ENCODE measurements around the gene TIAM1. TPM values are rescaled to one million over a fixed set of nuclear protein-coding genes. Genes with fewer than 3 reads are reported as not detected.

The TIAM1 gene
- total and polyA plus RNA-seq, 2 experiments from 2014 or later, result 3.2 to 7.6 TPM

DNA sequence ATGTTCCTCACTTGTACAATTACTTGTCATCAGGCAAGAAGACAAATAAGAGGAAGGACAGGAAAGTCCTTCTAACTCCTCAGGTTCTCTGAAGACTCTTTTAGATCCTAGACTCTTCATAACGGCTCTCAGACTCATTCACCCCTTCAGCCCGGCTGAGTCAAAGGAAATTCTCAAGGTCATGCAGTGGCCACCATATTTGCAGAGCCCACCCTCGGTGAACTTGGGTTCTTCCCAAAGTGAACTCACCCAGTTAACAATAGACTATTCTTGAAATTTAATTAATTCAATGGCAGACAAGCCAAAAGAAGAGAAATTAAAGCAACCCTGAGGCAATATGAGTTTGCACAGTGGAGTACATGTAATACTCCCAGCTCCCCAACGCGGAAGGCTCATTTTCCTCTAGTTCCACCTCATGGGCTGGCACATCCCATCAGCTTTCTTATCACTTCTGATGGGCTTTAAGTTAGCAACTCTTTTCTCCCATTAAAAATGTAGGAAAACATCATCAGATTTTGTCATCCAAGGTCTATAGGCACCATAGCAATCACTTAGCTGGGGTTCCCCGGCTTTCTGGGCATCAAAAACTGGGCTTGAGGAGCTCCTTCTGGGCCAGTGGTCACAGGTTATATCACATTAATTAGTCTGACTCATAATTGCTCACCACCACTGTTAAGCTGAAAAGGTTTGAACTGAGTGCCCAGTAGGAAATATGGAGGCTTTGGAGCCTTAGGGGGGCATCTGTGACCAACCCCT is 27.8 kb upstream of the TIAM1 start:
- peak; percentile 14 for DNase-seq
- no peaks in the 10 kb centered on the region for H4K20me1 ChIP-seq (ENCODE audit: insufficient read depth)
- no peaks in the 10 kb centered on the region for H3K27me3 ChIP-seq (replicated peaks; ENCODE audit: insufficient read depth)
- peaks cover 22% of the 10 kb centered on the region; the same call in 1 of the 2 replicates for H3F3A ChIP-seq (ENCODE audit: insufficient read depth)
- no peaks in the 10 kb centered on the region for H3K36me3 ChIP-seq (ENCODE audit: low read depth)
- no peak overlapping the region for H3K4me2 ChIP-seq (ENCODE audit: unreplicated experiment)
- no peak for TF ChIP-seq EZH2phosphoT487 (IDR thresholded peaks at IDR 0.05; ENCODE audit: insufficient read depth, low read depth)
- TF ChIP-seq EZH2 (IDR thresholded peaks at IDR 0.05; ENCODE audit: insufficient read depth, poor library complexity, severe bottlenecking), result no peak
- H3K4me1 ChIP-seq (ENCODE audit: insufficient read depth), result peaks cover 5% of the 10 kb centered on the region; the same call in 1 of the 2 replicates
- no peak overlapping the region for H3K27ac ChIP-seq
- H3K9ac ChIP-seq, result no peak overlapping the region
- no peaks in the 10 kb centered on the region for H3K9me3 ChIP-seq (ENCODE audit: low read depth)
- WGBS, 2 experiments (ENCODE audit: low coverage in 1 of 2, low lambda C conversion rate in 2 of 2, missing lambda C conversion rate in 2 of 2), result 63 to 67% methylated on average over 6 of the region's 6 CpGs
- in situ Hi-C loops (cut with MboI), result no loop called here
- H3K79me2 ChIP-seq (ENCODE audit: insufficient read depth), result no peaks in the 10 kb centered on the region
- H3K9me2 ChIP-seq (ENCODE audit: insufficient read depth), result no peaks in the 10 kb centered on the region
- H2AFZ ChIP-seq, result no peak overlapping the region
- H3K4me3 ChIP-seq, result no peak overlapping the region

DNA sequence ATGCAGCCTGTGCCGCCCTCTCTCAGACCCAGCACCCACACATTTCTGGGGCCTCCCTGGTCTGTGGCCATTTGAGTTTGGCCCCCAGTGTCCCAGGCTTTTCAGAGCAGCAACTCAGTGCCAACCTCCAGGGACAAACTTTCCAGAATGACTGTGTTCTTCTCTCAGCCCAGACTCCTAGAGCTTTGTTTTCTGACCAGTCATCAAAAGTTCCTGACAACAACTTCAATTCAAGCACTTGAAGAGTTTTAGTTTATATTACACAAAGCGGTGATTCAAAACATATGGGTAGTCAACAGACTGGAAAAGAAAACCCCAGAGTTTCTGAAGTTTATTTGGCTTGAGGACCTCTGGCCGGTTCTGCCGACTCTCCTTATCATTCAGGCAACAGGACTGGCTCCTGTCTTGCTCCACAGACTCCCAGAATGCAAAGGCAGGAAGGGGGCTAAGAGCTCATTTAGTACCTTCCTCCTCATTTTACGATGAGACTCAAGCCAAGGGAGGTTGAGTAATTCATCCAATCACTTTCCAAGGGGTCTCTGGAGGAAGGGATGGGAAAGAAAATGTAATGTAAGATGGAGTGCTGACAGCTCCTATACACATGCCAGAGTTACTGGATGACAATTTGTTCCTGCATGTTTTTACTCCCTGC is 27.0 kb upstream of the TIAM1 start:
- Histone ChIP-seq H4K20me1 (ENCODE audit: insufficient read depth) (no peaks in the 10 kb centered on the region), H3K4me3 (no peak overlapping the region), H3K9me2 (ENCODE audit: insufficient read depth) (no peaks in the 10 kb centered on the region), H3K4me1 (ENCODE audit: insufficient read depth) (peaks cover 10% of the 10 kb centered on the region; the same call in 1 of the 2 replicates), H3K79me2 (ENCODE audit: insufficient read depth) (no peaks in the 10 kb centered on the region), H3K9me3 (ENCODE audit: low read depth) (no peaks in the 10 kb centered on the region), H3K36me3 (ENCODE audit: low read depth) (no peaks in the 10 kb centered on the region), H2AFZ (peak overlapping the region; percentile 30; the same call in 1 of the 2 replicates), H3K4me2 (ENCODE audit: unreplicated experiment) (no peak overlapping the region), H3K27me3 (replicated peaks; ENCODE audit: insufficient read depth) (no peaks in the 10 kb centered on the region), H3F3A (ENCODE audit: insufficient read depth) (peaks cover 28% of the 10 kb centered on the region; the same call in 1 of the 2 replicates), H3K27ac (no peak overlapping the region), H3K9ac (no peak overlapping the region)
- in situ Hi-C loops (cut with MboI), result no loop called here
- no peak for TF ChIP-seq EZH2 (IDR thresholded peaks at IDR 0.05; ENCODE audit: insufficient read depth, poor library complexity, severe bottlenecking)
- no peak for TF ChIP-seq EZH2phosphoT487 (IDR thresholded peaks at IDR 0.05; ENCODE audit: insufficient read depth, low read depth)
- peak; percentile 63 for DNase-seq
- 10% methylated on average over 5 of the region's 5 CpGs for WGBS, 2 experiments (ENCODE audit: low coverage in 1 of 2, low lambda C conversion rate in 2 of 2, missing lambda C conversion rate in 2 of 2)

DNA sequence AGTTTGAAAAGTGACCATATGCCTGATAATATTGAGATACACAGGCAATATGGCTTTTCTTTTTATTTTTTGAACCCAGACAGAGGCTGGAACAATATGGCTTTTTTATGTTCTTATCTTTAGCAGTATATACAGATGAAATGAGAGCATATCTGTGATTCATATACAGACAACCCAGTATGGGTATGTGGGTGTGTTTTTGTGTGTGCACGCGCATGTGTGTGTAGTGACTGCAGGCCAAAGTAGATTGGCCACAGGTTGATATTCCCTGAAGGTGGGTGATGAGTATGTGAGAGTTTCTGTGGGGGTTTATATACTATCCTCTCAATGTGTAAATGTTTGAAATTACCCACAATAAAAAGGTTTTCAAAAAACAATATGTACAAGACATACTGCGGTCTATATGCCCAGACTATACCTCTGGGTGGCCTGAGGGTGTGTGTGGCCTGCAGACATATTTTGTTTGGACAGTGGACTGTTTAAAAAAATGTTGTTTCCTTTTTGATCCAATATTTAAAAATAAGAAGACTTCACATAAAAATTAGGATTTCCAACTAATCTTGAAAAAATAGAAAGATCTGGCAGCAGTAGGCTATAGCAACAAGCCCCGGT is 26.3 kb upstream of the TIAM1 start:
- Histone ChIP-seq H3K9me2 (ENCODE audit: insufficient read depth) (no peaks in the 10 kb centered on the region), H3K9ac (no peak overlapping the region), H3K27ac (no peak overlapping the region), H3K4me1 (ENCODE audit: insufficient read depth) (peaks cover 10% of the 10 kb centered on the region; the same call in 1 of the 2 replicates), H3K9me3 (ENCODE audit: low read depth) (no peaks in the 10 kb centered on the region), H3K4me3 (no peak overlapping the region), H3K4me2 (ENCODE audit: unreplicated experiment) (no peak overlapping the region), H4K20me1 (ENCODE audit: insufficient read depth) (no peaks in the 10 kb centered on the region), H3K27me3 (replicated peaks; ENCODE audit: insufficient read depth) (no peaks in the 10 kb centered on the region), H2AFZ (peak overlapping the region; percentile 30; the same call in 1 of the 2 replicates), H3K36me3 (ENCODE audit: low read depth) (no peaks in the 10 kb centered on the region), H3F3A (ENCODE audit: insufficient read depth) (peaks cover 28% of the 10 kb centered on the region; the same call in 1 of the 2 replicates), H3K79me2 (ENCODE audit: insufficient read depth) (no peaks in the 10 kb centered on the region)
- DNase-seq, result no peak
- 76% methylated on average over 4 of the region's 4 CpGs for WGBS, 2 experiments (ENCODE audit: low coverage in 1 of 2, low lambda C conversion rate in 2 of 2, missing lambda C conversion rate in 2 of 2)
- in situ Hi-C loops (cut with MboI), result no loop called here
- no peak for TF ChIP-seq EZH2 (IDR thresholded peaks at IDR 0.05; ENCODE audit: insufficient read depth, poor library complexity, severe bottlenecking)

- Histone ChIP-seq H3K9me2 (ENCODE audit: insufficient read depth) (no peaks in the 10 kb centered on the region), H3K4me1 (ENCODE audit: insufficient read depth) (peaks cover 10% of the 10 kb centered on the region; the same call in 1 of the 2 replicates), H3F3A (ENCODE audit: insufficient read depth) (peaks cover 28% of the 10 kb centered on the region; the same call in 1 of the 2 replicates), H2AFZ (no peak overlapping the region), H3K79me2 (ENCODE audit: insufficient read depth) (no peaks in the 10 kb centered on the region), H3K36me3 (ENCODE audit: low read depth) (no peaks in the 10 kb centered on the region), H3K9ac (no peak overlapping the region), H3K9me3 (ENCODE audit: low read depth) (no peaks in the 10 kb centered on the region), H3K27me3 (replicated peaks; ENCODE audit: insufficient read depth) (no peaks in the 10 kb centered on the region), H3K4me2 (ENCODE audit: unreplicated experiment) (no peak overlapping the region), H3K4me3 (no peak overlapping the region), H4K20me1 (ENCODE audit: insufficient read depth) (no peaks in the 10 kb centered on the region), H3K27ac (no peak overlapping the region)
- TF ChIP-seq EZH2 (IDR thresholded peaks at IDR 0.05; ENCODE audit: insufficient read depth, poor library complexity, severe bottlenecking), result no peak
- 90 to 91% methylated on average over 7 of the region's 7 CpGs for WGBS, 2 experiments (ENCODE audit: low coverage in 1 of 2, low lambda C conversion rate in 2 of 2, missing lambda C conversion rate in 2 of 2)
- DNase-seq, result no peak
- in situ Hi-C loops (cut with MboI), result no loop called here
Measured at GRCh38 chr21:31368361-31368760, 24.3 kb upstream of the TIAM1 start.

All from GM23248 (cell line).